ENCODE measurements around the gene CENPVL1. TPM values are rescaled to one million over a fixed set of nuclear protein-coding genes. Genes with fewer than 3 reads are reported as not detected.

CENPVL1 gene
- total RNA-seq, 1 experiment from 2014 or later, result not detected

- H3K4me3 ChIP-seq (ENCODE audit: low read depth in 2 of 2, low read length in 2 of 2), result peak overlapping the region; percentile 75 to 80; a peak in 3 of 4 replicates
- no peaks in the 10 kb centered on the region for H3K9me3 ChIP-seq (ENCODE audit: control insufficient read depth, insufficient read depth, low read depth, low read length)
- TF ChIP-seq REST (IDR thresholded peaks at IDR 0.05; ENCODE audit: insufficient read depth in 1 of 2, low read depth in 2 of 2, low read length in 1 of 2) (no peak), TCF7L2 (IDR thresholded peaks at IDR 0.05; ENCODE audit: low read depth, low read length) (no peak), SIN3A (IDR thresholded peaks at IDR 0.05; ENCODE audit: borderline replicate concordance, insufficient read depth, low read depth, low read length) (no peak), POLR2AphosphoS5 (IDR thresholded peaks at IDR 0.05; ENCODE audit: low read depth, low read length) (no peak), CTCF (IDR thresholded peaks at IDR 0.05) (no peak)
- ChIA-PET CTCF (no interaction called here), POLR2A (no interaction called here)
- H3K4me1 ChIP-seq (ENCODE audit: control insufficient read depth, insufficient read depth, low read length), result no peaks in the 10 kb centered on the region; the same call in 1 of the 2 replicates
- BruUV-seq (replicated peaks), result no TSS peak
- peaks cover 6% of the 10 kb centered on the region for H3K27me3 ChIP-seq (ENCODE audit: control insufficient read depth, insufficient read depth, low read length)
- H3K36me3 ChIP-seq (ENCODE audit: control insufficient read depth, insufficient read depth, low read length), result no peaks in the 10 kb centered on the region
- no peak for ATAC-seq
- peak overlapping the region; percentile 91 for H3K27ac ChIP-seq (ENCODE audit: low read length)
- DNase-seq (ENCODE audit: low read depth, low spot score), result no peak
- intact Hi-C loops (cut with micrococcal nuclease; ENCODE audit: unreplicated experiment) (no loop called here), in situ Hi-C loops (cut with HindIII; ENCODE audit: low pct_unique_long_range_greater_than_20kb, low sequenced_read_pairs) (no loop called here)
Measured at GRCh38 chrX:51742586-51742985, 32.3 kb downstream of the CENPVL1 start.

- H3K27ac ChIP-seq (ENCODE audit: low read length), result peak within 1 kb of the TSS; percentile 91
- peaks cover 2% of the 10 kb centered on the region; the same call in 1 of the 2 replicates for H3K27me3 ChIP-seq (ENCODE audit: control insufficient read depth, insufficient read depth, low read length)
- ATAC-seq (peak; percentile 98), DNase-seq (ENCODE audit: low read depth, low spot score) (peak; percentile 27)
- BruUV-seq (replicated peaks), result no TSS peak
- TF ChIP-seq POLR2AphosphoS5 (IDR thresholded peaks at IDR 0.05; ENCODE audit: low read depth, low read length) (peak; percentile 78; the same call in 1 of the 2 replicates), TCF7L2 (IDR thresholded peaks at IDR 0.05; ENCODE audit: low read depth, low read length) (no peak), REST (IDR thresholded peaks at IDR 0.05; ENCODE audit: insufficient read depth in 1 of 2, low read depth in 2 of 2, low read length in 1 of 2) (no peak), CTCF (IDR thresholded peaks at IDR 0.05) (no peak), SIN3A (IDR thresholded peaks at IDR 0.05; ENCODE audit: borderline replicate concordance, insufficient read depth, low read depth, low read length) (peak; percentile 47; the same call in 1 of the 2 replicates)
- in situ Hi-C loops (cut with HindIII; ENCODE audit: low pct_unique_long_range_greater_than_20kb, low sequenced_read_pairs) (no loop called here), intact Hi-C loops (cut with micrococcal nuclease; ENCODE audit: unreplicated experiment) (no loop called here)
- H3K36me3 ChIP-seq (ENCODE audit: control insufficient read depth, insufficient read depth, low read length), result no peaks in the 10 kb centered on the region
- peak within 1 kb of the TSS; percentile 75 to 80 for H3K4me3 ChIP-seq (ENCODE audit: low read depth in 2 of 2, low read length in 2 of 2)
- no peaks in the 10 kb centered on the region; the same call in 1 of the 2 replicates for H3K4me1 ChIP-seq (ENCODE audit: control insufficient read depth, insufficient read depth, low read length)
- ChIA-PET POLR2A (no interaction called here), CTCF (no interaction called here)
- H3K9me3 ChIP-seq (ENCODE audit: control insufficient read depth, insufficient read depth, low read depth, low read length), result no peaks in the 10 kb centered on the region
Measured at GRCh38 chrX:51743179-51743957, 33.1 kb downstream of the CENPVL1 start, which contains the start of gene GSPT2. GSPT2 (plus strand) TSS chrX:51743442; CDS start chrX:51743627, 185 bp downstream.

Data from Panc1 (cell line).